Mucosa of descending colon (tissue), 3 donors: ENCODE results near the gene CDC14A. TPM values are rescaled to one million over a fixed set of nuclear protein-coding genes. Genes with fewer than 3 reads are reported as not detected.

Experiments used
- ATAC-seq: fragments of 200-7000 bp; cut with Tn5 transposase; one replicate; pipeline ENCODE4 v1.9.1; 2020; ENCODE audit warnings: mild to moderate bottlenecking, moderate library complexity
- DNase-seq, 3 donors: peaks; one replicate each; pipeline ENCODE4 v3.0.0-alpha.2; 2020
- H3K36me3 ChIP-seq: fragments of 200-600 bp; one replicate; pipeline ENCODE4 v1.8.0; 2021; ENCODE audit warnings: low read depth, mild to moderate bottlenecking
- H3K4me1 ChIP-seq: fragments of 200-600 bp; one replicate; pipeline ENCODE4 v1.8.0; 2021; ENCODE audit warnings: low read depth, mild to moderate bottlenecking
- H3K4me3 ChIP-seq: fragments of 200-600 bp; one replicate; pipeline ENCODE4 v1.8.0; 2021; ENCODE audit warnings: mild to moderate bottlenecking
- H3K9me3 ChIP-seq: fragments of 200-600 bp; one replicate; pipeline ENCODE4 v1.8.0; 2021; ENCODE audit warnings: mild to moderate bottlenecking
- CTCF ChIP-seq: fragments of 200-600 bp; IDR thresholded peaks from one replicate; pipeline ENCODE4 v1.8.0; 2022; ENCODE audit warnings: antibody characterized with exemption, mild to moderate bottlenecking
- intact Hi-C, 2 donors: fragments of 100-400 bp; cut with DNase I in 1 of 2; cut with micrococcal nuclease in 1 of 2; formaldehyde crosslinking; loops; one replicate each; pipeline versions ENCODE4 v1.11.0 to v1.11.1; 2022; cut with DNase I, micrococcal nuclease
- long read RNA-seq, 2 donors: library from polyadenylated mRNA; unstranded; transcript quantifications; one replicate each; pipeline ENCODE4 v2.0.0, GENCODE V29; 2019 to 2021
- total RNA-seq, 3 donors: library from RNA; stranded (reverse); fragmentation: NEBNext Ultra II Directional in 2 of 3; extraction: Animal tissue kit (Norgen Biotek cat#: 25700) in 2 of 3; gene quantifications; one replicate each; pipeline versions ENCODE4 v1.2.1 to v1.2.4, GENCODE V29; 2021 to 2023
- donor health status: DM: no; HTN: no; CAD: no; lungs with moderate emphysema.
- donor health status: DM: no; HTN: no; CAD: no.
- donor health status: DM: no; HTN: yes; CAD: no.

Gene CDC14A
- total RNA-seq: 10 to 100 TPM; 15.6 to 34.3 (median 18.5) TPM
- long read RNA-seq, donor 1, partial matches to known transcripts: 2 of 4 reads
- long read RNA-seq, donor 1, other reads (novel, unspliced or antisense): 2 of 4 reads
- long read RNA-seq, donor 2, partial matches to known transcripts: 0 of 1 reads
- long read RNA-seq, donor 2, other reads (novel, unspliced or antisense): 1 of 1 reads

- ATAC-seq (peak; percentile 81), DNase-seq (peak; percentile 90 to 96 (median 93))
- H3K36me3 ChIP-seq: no peaks in the 10 kb centered on the region
- H3K4me3 ChIP-seq: peak within 1 kb of the TSS; percentile 46
- intact Hi-C loops: no loop called here
- TF ChIP-seq CTCF: no peak
- no peaks in the 10 kb centered on the region for H3K9me3 ChIP-seq
- H3K4me1 ChIP-seq: peaks cover 5% of the 10 kb centered on the region
Observed at GRCh38 chr1:100352267-100353070, at the start of gene CDC14A. TSS of gene CDC14A (plus strand) at chr1:100352506. CDS start at chr1:100352955, 449 bp downstream.

GRCh38 chr1:100302739-100303138 lies 49.6 kb upstream of the CDC14A start:
- intact Hi-C loops: no loop called here
- ATAC-seq: no peak
- no peak for TF ChIP-seq CTCF

GRCh38 chr1:100304227-100304626 lies 48.1 kb upstream of the CDC14A start:
- no peak for TF ChIP-seq CTCF
- no peak overlapping the region for H3K4me3 ChIP-seq
- H3K36me3 ChIP-seq: no peaks in the 10 kb centered on the region
- H3K4me1 ChIP-seq: no peaks in the 10 kb centered on the region
- ATAC-seq (no peak), DNase-seq (no peak)
- H3K9me3 ChIP-seq: no peaks in the 10 kb centered on the region
- intact Hi-C loops: no loop called here

More at GRCh38 chr1:100302739-100303138, 49.6 kb upstream of the CDC14A start:
- H3K4me1 ChIP-seq: no peaks in the 10 kb centered on the region
- H3K4me3 ChIP-seq: no peak overlapping the region
- DNase-seq: no peak
- H3K36me3 ChIP-seq: no peaks in the 10 kb centered on the region
- no peaks in the 10 kb centered on the region for H3K9me3 ChIP-seq

DNA sequence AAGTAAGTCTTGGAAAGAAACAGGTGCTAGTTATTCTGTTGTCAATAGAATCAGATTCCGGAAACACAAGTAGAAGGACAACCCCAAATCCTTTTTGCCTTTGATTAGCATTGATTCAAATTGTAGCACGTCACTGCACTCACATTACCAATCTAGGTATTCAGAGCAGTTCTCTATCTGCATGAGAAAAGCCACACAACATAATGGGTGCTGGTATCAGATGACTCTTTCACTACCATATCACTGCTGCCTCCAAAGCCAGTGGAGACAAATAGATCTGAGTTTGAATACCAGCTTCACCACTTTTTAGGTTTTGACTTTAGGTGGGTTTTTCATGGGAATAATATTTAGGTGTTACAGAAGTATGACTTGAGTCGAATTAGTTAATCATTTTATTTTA lies 47.4 kb upstream of the CDC14A start:
- no peaks in the 10 kb centered on the region for H3K4me1 ChIP-seq
- ATAC-seq (no peak), DNase-seq (no peak)
- no peak overlapping the region for H3K4me3 ChIP-seq
- H3K9me3 ChIP-seq: no peaks in the 10 kb centered on the region
- no peak for TF ChIP-seq CTCF
- intact Hi-C loops: no loop called here
- H3K36me3 ChIP-seq: no peaks in the 10 kb centered on the region

- no peak for TF ChIP-seq CTCF
- intact Hi-C loops: no loop called here
- no peaks in the 10 kb centered on the region for H3K9me3 ChIP-seq
- ATAC-seq (no peak), DNase-seq (no peak)
- H3K4me3 ChIP-seq: no peak overlapping the region
- no peaks in the 10 kb centered on the region for H3K4me1 ChIP-seq
- H3K36me3 ChIP-seq: no peaks in the 10 kb centered on the region
Observed at GRCh38 chr1:100305954-100306353, 46.4 kb upstream of the CDC14A start.
